HCT116 (cell line): Measurements from ENCODE around the gene OARD1. TPM values are rescaled to one million over a fixed set of nuclear protein-coding genes. Genes with fewer than 3 reads are reported as not detected.

Experiments used
- ATAC-seq: fragments of 200-7000 bp; cut with Tn5 transposase; 2 replicates; pipeline ENCODE4 v1.9.1; 2020; ENCODE audit warnings: mild to moderate bottlenecking, moderate library complexity
- BruUV-seq: library from RNA; stranded (reverse); fragments of 400-500 nt; replicated peaks from 2 replicates; lab custom pipeline; 2021; lab: Mats Ljungman, UMichigan
- CTCF ChIA-PET: fragments of 300-600 bp; sonication (Branson Sonifier 250); formaldehyde crosslinking; loops from one replicate; lab custom pipeline; 2021; ENCODE audit warnings: antibody characterized with exemption; lab: Charles Lee
- POLR2A ChIA-PET: fragments of 300-600, 350-600 bp; sonication (Branson Sonifier 250); formaldehyde crosslinking; loops from one replicate; lab custom pipeline; 2021; ENCODE audit warnings: antibody characterized with exemption; lab: Charles Lee
- RAD21 ChIA-PET, 2 experiments: fragments of 300-600 bp; sonication (Branson Sonifier 250); formaldehyde crosslinking; loops; one replicate each; lab custom pipeline; 2023; ENCODE audit warnings: low total read pairs in 2 of 2; ENCODE audit not compliant: uncharacterized antibody in 2 of 2, unreplicated experiment in 2 of 2, low non-redundant PET in 1 of 2; lab: Charles Lee
- DNase-seq: peaks from one replicate; pipeline ENCODE4 v3.0.0-alpha.2; 2010; ENCODE audit warnings: low read depth, low spot score
- H2AFZ ChIP-seq: fragments of 200-600 bp; shearing (Covaris generic), sonication (generic); 2 replicates; pipeline ENCODE4 v1.6.1; 2017; ENCODE audit warnings: low read depth, mixed run types, mixed read lengths, antibody characterized with exemption, low read length; ENCODE audit not compliant: poor library complexity, severe bottlenecking
- H3K27ac ChIP-seq: 2 replicates; pipeline ENCODE4 v1.5.1; 2012; ENCODE audit warnings: low read depth, low read length
- H3K27me3 ChIP-seq: fragments of 200-600 bp; sonication (generic); 2 replicates; pipeline ENCODE4 v1.6.1; 2016; ENCODE audit warnings: mixed run types, low read length, mixed read lengths; ENCODE audit not compliant: insufficient read depth
- H3K36me3 ChIP-seq, 2 experiments: fragments of 200-500 bp in 1 of 2; fragments of 200-600 bp in 1 of 2; sonication (Bioruptor generic) in 1 of 2; sonication (generic) in 1 of 2; 2 replicates each; pipeline versions ENCODE4 v1.5.1 to v1.6.1; 2014 to 2016; ENCODE audit warnings: low read length in 2 of 2, inconsistent platforms in 1 of 2, mixed read lengths in 1 of 2, mixed run types in 1 of 2; ENCODE audit not compliant: insufficient read depth in 2 of 2, control insufficient read depth in 1 of 2
- H3K4me1 ChIP-seq, 2 experiments: fragments of 200-600 bp in 1 of 2; sonication (generic) in 1 of 2; 2 replicates each; pipeline versions ENCODE4 v1.5.1 to v1.6.1; 2012 to 2017; ENCODE audit warnings: low read length in 2 of 2, inconsistent platforms in 1 of 2, mild to moderate bottlenecking in 1 of 2, mixed read lengths in 1 of 2, mixed run types in 1 of 2, moderate library complexity in 1 of 2; ENCODE audit not compliant: insufficient read depth in 2 of 2, control insufficient read depth in 1 of 2
- H3K4me2 ChIP-seq: fragments of 200-600 bp; sonication (generic); 2 replicates; pipeline ENCODE4 v1.6.1; 2017; ENCODE audit warnings: mixed run types, low read length, mixed read lengths
- H3K4me3 ChIP-seq, 2 experiments: fragments of 200-600 bp in 1 of 2; sonication (generic) in 1 of 2; replicated peaks in 1 of 2; 2 replicates each; pipeline ENCODE4 v1.5.1; 2011 to 2016; ENCODE audit warnings: low read length in 2 of 2, control low read depth in 1 of 2, low read depth in 1 of 2, mild to moderate bottlenecking in 1 of 2, mixed read lengths in 1 of 2, mixed run types in 1 of 2
- H3K79me2 ChIP-seq: fragments of 200-600 bp; sonication (generic); 2 replicates; pipeline ENCODE4 v1.6.1; 2017; ENCODE audit warnings: mild to moderate bottlenecking, mixed run types, low read length, moderate library complexity, mixed read lengths; ENCODE audit not compliant: insufficient read depth
- H3K9ac ChIP-seq: fragments of 200-600 bp; sonication (generic); 2 replicates; pipeline ENCODE4 v1.6.1; 2016; ENCODE audit warnings: low read length, mixed read lengths
- H3K9me2 ChIP-seq: fragments of 200-600 bp; sonication (generic), shearing (Covaris generic); 2 replicates; pipeline ENCODE4 v1.6.1; 2017; ENCODE audit warnings: mixed run types, mild to moderate bottlenecking, moderate library complexity; ENCODE audit not compliant: insufficient read depth
- H3K9me3 ChIP-seq, 2 experiments: fragments of 200-500 bp in 1 of 2; fragments of 200-600 bp in 1 of 2; sonication (Bioruptor generic) in 1 of 2; sonication (generic) in 1 of 2; 2 replicates each; pipeline ENCODE4 v1.6.1; 2014 to 2017; ENCODE audit warnings: low read length in 2 of 2, mixed read lengths in 2 of 2, inconsistent platforms in 1 of 2, low read depth in 1 of 2, mild to moderate bottlenecking in 1 of 2, mixed run types in 1 of 2, moderate library complexity in 1 of 2; ENCODE audit not compliant: control insufficient read depth in 1 of 2, insufficient read depth in 1 of 2
- H4K20me1 ChIP-seq: fragments of 200-600 bp; sonication (generic), shearing (Covaris generic); 2 replicates; pipeline ENCODE4 v1.6.1; 2017; ENCODE audit warnings: mixed run types, mild to moderate bottlenecking, moderate library complexity; ENCODE audit not compliant: insufficient read depth
- ATF3 ChIP-seq: IDR thresholded peaks from 2 replicates; pipeline ENCODE4 v1.6.1; 2012
- CTCF ChIP-seq, 3 experiments: fragments of 200-600 bp in 1 of 3; sonication (generic) in 1 of 3; IDR thresholded peaks in 2 of 3; conservative IDR thresholded peaks in 1 of 3; 2 replicates each; pipeline ENCODE4 v1.5.1; 2012 to 2017; ENCODE audit warnings: low read depth in 2 of 3, low read length in 2 of 3, antibody characterized with exemption in 1 of 3, borderline replicate concordance in 1 of 3, control low read depth in 1 of 3, mild to moderate bottlenecking in 1 of 3, mixed read lengths in 1 of 3, mixed run types in 1 of 3, moderate library complexity in 1 of 3; ENCODE audit not compliant: insufficient read depth in 1 of 3
- EGR1 ChIP-seq: IDR thresholded peaks from 2 replicates; pipeline ENCODE4 v1.6.1; 2012; ENCODE audit warnings: low read depth
- MAX ChIP-seq: IDR thresholded peaks from 2 replicates; pipeline ENCODE4 v1.6.1; 2012
- POLR2A ChIP-seq: IDR thresholded peaks from 2 replicates; pipeline ENCODE4 v1.7.0; 2011; ENCODE audit warnings: borderline replicate concordance; ENCODE audit not compliant: insufficient read depth, insufficient read length; ENCODE audit errors: extremely low read depth
- POLR2AphosphoS5 ChIP-seq: IDR thresholded peaks from 2 replicates; pipeline ENCODE4 v1.6.1; 2011; ENCODE audit warnings: mild to moderate bottlenecking, low read depth, low read length, moderate library complexity
- RAD21 ChIP-seq: IDR thresholded peaks from 2 replicates; pipeline ENCODE4 v1.6.1; 2012; ENCODE audit warnings: low read depth, mild to moderate bottlenecking
- REST ChIP-seq: IDR thresholded peaks from 2 replicates; pipeline ENCODE4 v1.6.1; 2012; ENCODE audit warnings: low read depth
- SP1 ChIP-seq: IDR thresholded peaks from 2 replicates; pipeline ENCODE4 v1.6.1; 2012; ENCODE audit warnings: low read depth
- TCF7L2 ChIP-seq: IDR thresholded peaks from 2 replicates; pipeline ENCODE4 v1.7.0; 2011; ENCODE audit warnings: borderline replicate concordance, inconsistent platforms; ENCODE audit not compliant: insufficient read depth, insufficient read length; ENCODE audit errors: extremely low read depth
- ZFX ChIP-seq: fragments of 450-650 bp; IDR thresholded peaks from 2 replicates; pipeline ENCODE4 v1.6.1; 2017
- intact Hi-C: fragments of 100-400 bp; cut with micrococcal nuclease; formaldehyde crosslinking; loops from 2 replicates; pipeline ENCODE4 v1.10.0; 2022
- total RNA-seq: library from RNA; stranded (reverse); gene quantifications from one replicate; pipeline ENCODE4 v1.2.1, GENCODE V29; 2021; ENCODE audit not compliant: unreplicated experiment

The OARD1 gene
- total RNA-seq, 1 experiment from 2014 or later = 28.7 TPM

- H3K9me2 ChIP-seq = no peaks in the 10 kb centered on the region
- peak overlapping the region; percentile 64 for H2AFZ ChIP-seq
- H3K79me2 ChIP-seq = no peaks in the 10 kb centered on the region
- ChIA-PET CTCF (interaction anchor here (0.7 to 2.8 kb wide), 15 partner anchors 8 to 700 kb away, joined by 3 to 25 read pairs (median 6); partner anchors contain the start of genes NFYA and UNC5CL), POLR2A (interaction anchor here (1.0 to 1.4 kb wide), 3 partner anchors 9 to 134 kb away, joined by 3 to 5 read pairs (median 3); no protein-coding TSS in a partner anchor)
- H4K20me1 ChIP-seq = no peaks in the 10 kb centered on the region
- H3K9ac ChIP-seq = peak overlapping the region; percentile 46
- no peaks in the 10 kb centered on the region for H3K27me3 ChIP-seq
- H3K4me2 ChIP-seq = peak overlapping the region; percentile 86
- intact Hi-C loops = loop anchor here (1.0 to 10.0 kb wide), 6 partner anchors 22 to 1043 kb away; no protein-coding TSS in a partner anchor
- H3K27ac ChIP-seq = no peak overlapping the region; the same call in 1 of the 2 replicates
- peaks cover 5 to 17% of the 10 kb centered on the region in 2 experiments for H3K4me1 ChIP-seq
- H3K9me3 ChIP-seq = no peaks in the 10 kb centered on the region
- no peak for TF ChIP-seq REST
- peak; percentile 85 for TF ChIP-seq MAX
- peak; percentile 95 to 97 (median 96) for TF ChIP-seq CTCF (IDR thresholded peaks at IDR 0.05 in 2 of 3, conservative IDR thresholded peaks at IDR 0.05 in 1 of 3; ENCODE audit: borderline replicate concordance in 1 of 3, insufficient read depth in 1 of 3, low read depth in 2 of 3, low read length in 2 of 3)
- no peak for TF ChIP-seq ATF3
- TF ChIP-seq SP1 = no peak
- TF ChIP-seq RAD21 = peak; percentile 98
- no peak for TF ChIP-seq EGR1
- TF ChIP-seq POLR2AphosphoS5 = peak; percentile 37; the same call in 1 of the 2 replicates
- peak; percentile 83; the same call in 1 of the 2 replicates for TF ChIP-seq ZFX
- peak; percentile 12 for TF ChIP-seq TCF7L2
- peak; percentile 34 for TF ChIP-seq POLR2A
- TF ChIP-seq, all 23 proteins: peak for 7
- H3K4me3 ChIP-seq = peak overlapping the region; percentile 48 to 58
- DNase-seq (peak; percentile 35), ATAC-seq (peak; percentile 95)
- BruUV-seq = no TSS peak
- RAD21 ChIA-PET = interaction anchor here in 1 of 2 experiments (0.6 to 1.3 kb wide), 4 partner anchors 134 to 551 kb away, joined by 3 to 7 read pairs (median 4); no protein-coding TSS in a partner anchor
- H3K36me3 ChIP-seq = no peaks in the 10 kb centered on the region
Observed at GRCh38 chr6:41027799-41028560, 44.2 kb downstream of the OARD1 start.
